Hematopoietic multipotent progenitor cell treated with erythropoietin and hydrocortisone succinate and interleukin-3 and kit ligand, for 6 days (in vitro differentiated cells): ENCODE data around the gene OAF.

Experiments used
- DNase-seq: peaks from one replicate; pipeline ENCODE4 v3.0.0-alpha.2; 2015

Gene OAF

DNA sequence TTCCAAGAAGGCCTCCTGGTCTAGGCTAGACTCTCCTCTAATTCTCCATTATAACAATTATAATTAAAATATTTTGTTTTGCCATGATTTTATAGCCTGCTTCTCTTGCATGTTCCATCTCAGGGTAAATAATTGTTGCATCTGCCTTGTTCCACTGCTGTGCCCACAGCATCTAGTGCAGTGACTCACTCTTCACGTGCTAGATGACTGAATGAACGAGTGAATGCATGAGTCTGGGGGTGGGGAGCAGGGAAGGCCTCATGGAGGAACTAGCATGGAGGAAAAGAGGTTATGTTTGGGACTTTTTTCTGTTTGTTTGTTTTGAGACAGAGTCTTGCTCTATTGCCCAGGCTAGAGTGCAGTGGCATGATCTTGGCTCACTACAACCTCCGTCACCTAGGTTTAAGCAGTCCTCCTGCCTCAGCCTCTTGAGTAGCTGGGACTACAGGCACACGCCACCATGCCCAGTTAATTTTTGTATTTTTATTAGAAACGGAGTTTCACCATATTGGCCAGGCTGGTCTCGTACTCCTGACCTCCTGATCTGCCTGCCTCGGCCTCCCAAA lies 5.2 kb upstream of the OAF start:
- DNase-seq: no peak

GRCh38 chr11:120207512-120207911 lies 3.3 kb upstream of the OAF start:
- DNase-seq: peak; percentile 22

- DNase-seq: peak; percentile 61
These were observed 2.8 kb upstream of the OAF start for GRCh38 chr11:120208001-120208441.

DNA sequence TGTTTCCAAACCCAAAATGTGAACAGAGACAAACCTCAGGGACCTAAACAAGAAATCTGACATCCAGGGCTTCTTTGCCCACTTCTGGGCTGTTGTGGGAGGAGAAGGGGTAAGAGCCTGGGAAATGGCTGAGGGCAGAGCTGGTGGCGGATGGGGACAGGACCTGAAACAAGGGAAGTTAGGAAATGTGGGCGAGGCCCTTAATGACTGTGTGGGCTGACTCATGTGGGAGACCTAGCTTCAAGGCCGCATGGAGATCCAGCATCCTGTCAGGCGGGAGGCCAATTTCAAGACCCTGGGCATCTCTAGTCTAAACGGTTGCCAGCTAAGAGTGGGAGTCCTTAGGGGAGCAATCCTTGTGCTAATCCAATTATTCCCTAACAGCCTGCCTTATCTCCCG lies 2.1 kb upstream of the OAF start:
- peak; percentile 32 for DNase-seq

- no peak for DNase-seq
These were observed 846 bp upstream of the OAF start for GRCh38 chr11:120209746-120210625.

GRCh38 chr11:120211522-120212258 lies 858 bp downstream of the OAF start:
- peak; percentile 29 for DNase-seq

DNA sequence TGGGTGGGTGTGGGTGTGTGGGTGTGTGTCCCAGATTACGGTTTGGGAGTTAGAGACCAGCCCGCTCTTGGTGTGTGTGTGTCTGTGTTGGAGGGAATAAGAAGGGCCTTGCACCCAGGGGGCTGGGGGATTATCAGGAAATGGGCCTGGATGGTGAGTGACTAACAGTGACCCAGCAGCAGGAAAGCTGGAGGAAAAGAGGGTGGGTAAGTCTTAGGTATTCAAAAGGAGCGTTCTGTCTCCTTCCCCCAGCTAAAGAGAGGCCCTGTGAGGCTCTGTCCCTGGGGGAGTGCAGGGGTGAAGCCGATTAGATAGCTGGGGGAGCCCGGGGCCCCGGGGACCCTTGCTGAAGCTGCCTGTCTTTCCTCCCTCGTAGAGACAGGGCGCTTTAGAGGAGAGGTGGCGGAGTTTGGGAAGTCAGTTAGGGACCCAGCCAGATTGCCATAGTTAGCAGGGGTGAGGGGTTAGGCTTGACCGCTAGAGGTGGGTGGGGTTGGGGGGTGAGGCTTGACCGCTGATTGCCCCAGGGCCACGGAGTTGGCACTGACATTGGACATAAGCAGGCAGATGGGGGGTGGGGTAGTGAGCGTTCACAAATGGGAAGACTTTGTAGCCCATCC lies 1.5 kb downstream of the OAF start:
- no peak for DNase-seq

DNA sequence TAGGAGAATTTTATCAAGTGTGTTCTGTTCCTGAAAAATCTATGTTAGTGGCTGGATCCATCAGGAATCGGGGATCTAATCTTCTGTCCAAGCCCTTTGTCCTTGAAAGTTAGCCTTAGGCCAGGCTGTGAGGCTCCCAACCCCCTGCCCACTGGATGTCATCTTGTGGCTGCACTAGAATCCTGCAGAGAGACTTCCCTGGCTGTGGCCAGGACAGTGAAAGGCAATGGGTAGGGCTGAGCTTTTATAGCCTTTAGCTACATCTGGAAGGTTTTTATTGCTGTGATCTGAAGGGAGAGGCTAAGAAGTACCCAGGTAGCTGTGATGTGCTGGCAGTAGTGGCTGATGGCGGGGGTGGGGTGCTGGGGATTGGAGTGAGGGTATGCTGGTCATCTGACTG lies 2.1 kb downstream of the OAF start:
- no peak for DNase-seq

DNA sequence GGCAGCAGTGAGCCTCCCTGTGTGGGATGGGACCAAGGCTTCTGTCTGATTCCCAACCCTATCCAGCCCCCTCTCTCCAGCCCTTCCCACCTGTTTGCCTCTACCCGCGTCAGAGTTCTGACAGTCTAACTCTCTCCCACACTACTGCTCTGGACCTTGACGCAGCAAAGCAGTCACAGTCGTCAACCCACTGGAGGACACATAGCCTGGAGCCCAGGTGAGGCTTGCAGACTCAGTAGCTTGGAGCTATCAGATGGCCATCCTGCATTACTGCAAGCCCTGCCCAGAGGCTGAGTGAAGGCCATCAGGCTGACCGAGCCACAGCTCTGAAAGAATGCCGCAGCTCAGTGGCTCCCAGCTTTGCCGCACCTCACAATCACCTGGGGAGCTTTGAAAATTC lies 3.7 kb downstream of the OAF start:
- DNase-seq: no peak

- no peak for DNase-seq
These were observed 4.8 kb downstream of the OAF start for GRCh38 chr11:120215634-120216033.

DNA sequence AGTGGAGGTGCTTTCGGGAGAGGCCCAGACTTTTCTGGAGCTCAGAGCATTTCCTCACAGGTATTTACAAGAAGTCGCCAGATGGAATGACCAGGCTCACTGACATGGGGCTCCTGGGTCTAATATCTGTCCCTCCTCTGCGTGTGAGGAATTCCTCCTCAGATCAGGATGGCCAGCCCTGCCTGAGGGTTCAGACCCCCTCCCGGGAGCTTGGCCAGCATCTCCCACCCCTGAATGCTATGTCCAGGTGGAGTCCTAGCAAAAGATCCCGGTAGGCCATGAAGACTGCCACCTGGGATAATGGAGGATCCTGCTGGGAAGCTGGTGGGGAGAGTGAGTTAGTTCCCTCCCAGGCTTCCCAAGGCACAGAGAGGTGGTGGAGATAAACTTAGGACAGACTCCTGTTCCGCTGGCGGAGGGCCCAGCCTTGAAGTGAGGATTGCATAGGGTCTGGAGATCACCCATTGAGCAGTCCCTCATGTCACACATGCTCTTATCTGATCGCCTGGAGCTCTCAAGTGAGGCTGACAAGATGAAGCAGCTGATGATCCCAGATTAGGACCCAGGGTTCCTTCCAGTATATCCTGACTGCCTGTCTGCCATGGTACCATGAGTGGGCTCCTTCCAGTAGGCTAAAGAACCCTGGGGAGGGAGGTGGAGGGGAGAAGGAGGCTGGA lies 5.7 kb downstream of the OAF start:
- no peak for DNase-seq

DNA sequence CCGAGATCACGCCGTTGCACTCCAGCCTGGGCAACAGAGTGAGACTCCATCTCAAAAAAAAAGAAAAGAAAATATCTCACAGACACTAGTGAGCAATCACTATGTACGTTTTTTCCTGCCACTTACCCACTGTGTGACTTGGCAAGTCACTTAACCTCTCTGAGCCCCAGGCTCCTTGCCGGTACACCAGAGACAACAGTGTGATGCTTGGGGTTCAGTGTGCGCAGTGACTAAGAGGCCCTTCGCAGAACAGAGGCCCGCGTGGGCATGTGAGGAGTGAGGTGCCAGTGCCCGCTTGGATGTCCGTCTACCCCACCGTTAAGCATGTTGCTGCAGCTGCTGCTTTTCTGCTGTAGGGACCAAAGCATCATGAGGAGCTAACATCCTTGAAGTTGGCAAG lies 6.7 kb downstream of the OAF start:
- DNase-seq: no peak

DNA sequence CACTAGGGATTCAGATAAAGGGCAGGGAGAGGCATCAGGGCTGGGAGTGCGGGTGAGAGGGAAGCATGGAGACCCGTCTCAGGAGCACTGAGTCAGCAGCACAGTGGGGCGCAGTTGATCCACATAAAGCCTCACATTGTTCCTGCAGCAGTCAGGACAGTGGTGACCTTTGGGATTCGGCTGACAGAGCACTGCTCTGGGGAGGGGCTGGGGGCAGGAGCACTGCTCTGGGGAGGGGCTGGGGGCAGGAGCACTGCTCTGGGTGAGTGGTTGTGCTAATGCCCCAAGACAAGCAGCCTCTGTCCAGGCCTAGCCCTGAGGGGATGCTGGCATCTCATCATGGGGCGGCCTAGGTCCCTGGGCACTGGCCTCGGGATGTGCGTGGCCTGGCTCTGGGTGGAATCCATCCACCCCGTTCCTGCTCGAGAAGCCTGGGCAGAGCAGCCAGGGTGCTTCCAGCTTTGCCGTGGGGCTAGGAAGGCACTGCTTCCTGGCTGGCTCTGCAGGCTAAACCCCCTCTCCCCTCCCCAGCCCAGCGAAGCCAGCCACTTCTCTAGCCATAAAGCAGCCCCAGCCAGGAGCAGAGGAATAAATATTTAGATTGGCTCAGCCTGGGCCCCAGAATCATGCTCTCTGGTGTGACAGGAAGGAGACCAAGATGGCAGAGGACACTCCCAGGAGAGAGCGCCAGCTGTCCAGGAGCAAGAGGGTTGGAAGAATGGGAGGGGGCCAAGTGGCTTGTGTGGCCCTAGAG lies 7.3 kb downstream of the OAF start:
- no peak for DNase-seq

DNA sequence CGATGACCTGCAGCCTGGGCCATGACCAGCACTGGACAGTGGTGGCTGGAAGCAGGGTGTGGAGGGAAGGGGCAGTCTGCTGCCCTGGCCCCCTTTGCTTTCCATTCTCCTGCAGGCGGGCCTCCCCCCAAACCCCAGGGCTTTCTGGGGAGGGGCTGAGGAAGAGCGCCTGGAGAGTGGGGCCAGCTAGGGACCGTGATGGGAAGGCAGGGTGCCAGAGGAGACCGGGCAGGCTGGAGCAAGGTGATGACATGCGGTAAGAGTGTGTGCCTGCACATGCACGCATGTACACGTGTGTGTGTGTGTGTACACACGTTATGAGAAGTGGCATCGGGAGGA lies 7.8 kb downstream of the OAF start:
- no peak for DNase-seq

GRCh38 chr11:120219232-120219937 lies 8.6 kb downstream of the OAF start:
- DNase-seq: no peak

- no peak for DNase-seq
These were observed 9.3 kb downstream of the OAF start for GRCh38 chr11:120219938-120220746.

DNA sequence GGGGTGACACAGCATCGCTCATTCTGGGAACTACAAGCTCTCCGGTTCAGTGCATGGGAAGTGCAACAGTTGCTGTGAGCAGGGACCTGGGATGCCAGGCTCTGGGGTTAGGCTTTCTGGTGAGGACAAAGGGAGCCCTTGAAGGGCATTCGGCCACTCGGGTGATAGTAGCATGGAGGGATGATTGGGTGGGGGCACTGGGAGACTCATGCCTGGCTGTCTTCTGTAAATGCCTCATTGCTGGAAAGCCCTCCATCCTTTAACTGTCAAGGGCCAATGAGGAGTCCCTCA lies 9.9 kb downstream of the OAF start:
- DNase-seq: no peak

DNA sequence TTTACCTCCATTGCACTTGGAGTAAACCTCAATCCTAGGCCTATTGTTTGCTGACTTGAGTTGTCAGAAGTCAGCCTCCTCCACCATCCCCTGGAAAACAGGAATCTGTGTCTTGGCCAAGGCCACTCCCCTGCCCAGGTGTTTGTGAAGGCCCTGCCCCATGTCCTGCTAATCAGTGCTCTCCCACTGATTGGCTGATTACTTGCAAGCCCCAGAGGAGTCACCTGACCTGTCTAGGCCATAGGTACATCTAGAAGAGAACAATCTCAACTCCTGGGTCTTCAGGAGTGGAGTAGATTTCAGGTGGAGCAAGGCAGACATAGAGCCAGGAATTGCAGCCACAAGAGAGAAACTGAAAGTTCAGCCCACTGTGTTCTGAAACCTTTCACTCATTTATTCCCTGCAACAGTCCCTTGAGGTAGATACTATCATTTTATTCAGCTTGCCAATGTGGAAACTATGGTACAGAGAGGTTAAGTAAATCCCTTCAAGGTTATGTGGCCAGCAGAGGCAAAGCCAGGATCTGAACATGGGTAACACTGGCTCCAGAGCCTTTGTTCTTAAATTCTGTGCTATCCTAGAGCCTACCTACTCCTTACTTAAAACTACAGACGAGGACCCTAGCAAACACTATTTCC lies 10.4 kb downstream of the OAF start:
- DNase-seq: no peak

- no peak for DNase-seq
These were observed 12.1 kb downstream of the OAF start for GRCh38 chr11:120222916-120223315.

GRCh38 chr11:120223793-120224192 lies 13.0 kb downstream of the OAF start:
- no peak for DNase-seq
